Measurements from ENCODE around the gene GART.
"Not testable (repeated sequence)": the region's sequence is repeated elsewhere in the genome, so short reads cannot be mapped to it uniquely, and the experiment has no call there.

GART gene

GRCh38 chr21:33541756-33542639 is at the start of gene GART:
Gene GART (minus strand): TSS chr21:33542117. CDS start chr21:33539315, 2,802 bp downstream.
- DNase-seq (ENCODE audit: low spot score) (peak; percentile 84), FAIRE-seq (no peak)

GRCh38 chr21:33588485-33589335 is 46.8 kb upstream of the GART start, which contains the start of gene DONSON:
Gene DONSON (minus strand): TSS chr21:33588684. CDS start chr21:33588641, 43 bp downstream.
- FAIRE-seq (peak; percentile 61), DNase-seq (ENCODE audit: low spot score) (peak; percentile 97)

GRCh38 chr21:33587792-33588484 is 46.0 kb upstream of the GART start:
- no peak for FAIRE-seq
- DNase-seq (ENCODE audit: low spot score): no peak

GRCh38 chr21:33586927-33587326 is 45.0 kb upstream of the GART start:
- no peak for DNase-seq (ENCODE audit: low spot score)
- FAIRE-seq: no peak

- FAIRE-seq (no peak), DNase-seq (ENCODE audit: low spot score) (no peak)
Observed at GRCh38 chr21:33584455-33584854, 42.5 kb upstream of the GART start.

GRCh38 chr21:33578959-33579542 is 37.1 kb upstream of the GART start:
- DNase-seq (ENCODE audit: low spot score) (no peak), FAIRE-seq (no peak)

- DNase-seq (ENCODE audit: low spot score) (no peak), FAIRE-seq (no peak)
Observed at GRCh38 chr21:33578214-33578613, 36.3 kb upstream of the GART start.

GRCh38 chr21:33576741-33577141 is 34.8 kb upstream of the GART start:
- peak; percentile 30 for FAIRE-seq
- DNase-seq (ENCODE audit: low spot score): not testable (repeated sequence)

- DNase-seq (ENCODE audit: low spot score) (no peak), FAIRE-seq (no peak)
Observed at GRCh38 chr21:33572350-33572749, 30.4 kb upstream of the GART start.

GRCh38 chr21:33569991-33570390 is 28.1 kb upstream of the GART start:
- DNase-seq (ENCODE audit: low spot score) (no peak), FAIRE-seq (no peak)

GRCh38 chr21:33568448-33568847 is 26.5 kb upstream of the GART start:
- DNase-seq (ENCODE audit: low spot score) (no peak), FAIRE-seq (no peak)

- no peak for FAIRE-seq
- no peak for DNase-seq (ENCODE audit: low spot score)
Observed at GRCh38 chr21:33567914-33568313, 26.0 kb upstream of the GART start.

- DNase-seq (ENCODE audit: low spot score): no peak
- no peak for FAIRE-seq
Observed at GRCh38 chr21:33566514-33566913, 24.6 kb upstream of the GART start.

- DNase-seq (ENCODE audit: low spot score): no peak
- no peak for FAIRE-seq
Observed at GRCh38 chr21:33562389-33562788, 20.5 kb upstream of the GART start.

- DNase-seq (ENCODE audit: low spot score) (no peak), FAIRE-seq (no peak)
Observed at GRCh38 chr21:33561373-33561772, 19.5 kb upstream of the GART start.

GRCh38 chr21:33560965-33561364 is 19.0 kb upstream of the GART start:
- DNase-seq (ENCODE audit: low spot score) (no peak), FAIRE-seq (no peak)

- no peak for FAIRE-seq
Observed at GRCh38 chr21:33559813-33560212, 17.9 kb upstream of the GART start.

GRCh38 chr21:33558777-33559421 is 17.0 kb upstream of the GART start:
- DNase-seq (ENCODE audit: low spot score) (no peak), FAIRE-seq (no peak)

More at GRCh38 chr21:33559813-33560212, 17.9 kb upstream of the GART start:
- no peak for DNase-seq (ENCODE audit: low spot score)

- FAIRE-seq (no peak), DNase-seq (ENCODE audit: low spot score) (no peak)
Observed at GRCh38 chr21:33557447-33557846, 15.5 kb upstream of the GART start.

- no peak for DNase-seq (ENCODE audit: low spot score)
- no peak for FAIRE-seq
Observed at GRCh38 chr21:33554982-33555344, 13.0 kb upstream of the GART start.

Measured in urothelium cell line (cell line).